ENCODE results near the gene AGA. TPM values are rescaled to one million over a fixed set of nuclear protein-coding genes. Genes with fewer than 3 reads are reported as not detected.

Gene AGA
- total and polyA plus RNA-seq, 7 experiments from 2014 or later, result 20.4 to 32.8 (median 27.0) TPM

Other genes with a start within 250 kb of the AGA start
- gene NEIL3, start 132.6 kb downstream of the AGA start, total RNA-seq, result 10 to 100 TPM in 1 of 5 experiments, 1 to 10 TPM in 1, under 1 TPM in 1, not detected in 2; 0.37 to 24.7 (median 2.4) TPM
- not detected for gene NEIL3, start 132.6 kb downstream of the AGA start, polyA plus RNA-seq